ENCODE measurements around the gene ADAMTSL3.
"Not testable (repeated sequence)": the region's sequence is repeated elsewhere in the genome, so short reads cannot be mapped to it uniquely, and the experiment has no call there.

ADAMTSL3 gene

DNA sequence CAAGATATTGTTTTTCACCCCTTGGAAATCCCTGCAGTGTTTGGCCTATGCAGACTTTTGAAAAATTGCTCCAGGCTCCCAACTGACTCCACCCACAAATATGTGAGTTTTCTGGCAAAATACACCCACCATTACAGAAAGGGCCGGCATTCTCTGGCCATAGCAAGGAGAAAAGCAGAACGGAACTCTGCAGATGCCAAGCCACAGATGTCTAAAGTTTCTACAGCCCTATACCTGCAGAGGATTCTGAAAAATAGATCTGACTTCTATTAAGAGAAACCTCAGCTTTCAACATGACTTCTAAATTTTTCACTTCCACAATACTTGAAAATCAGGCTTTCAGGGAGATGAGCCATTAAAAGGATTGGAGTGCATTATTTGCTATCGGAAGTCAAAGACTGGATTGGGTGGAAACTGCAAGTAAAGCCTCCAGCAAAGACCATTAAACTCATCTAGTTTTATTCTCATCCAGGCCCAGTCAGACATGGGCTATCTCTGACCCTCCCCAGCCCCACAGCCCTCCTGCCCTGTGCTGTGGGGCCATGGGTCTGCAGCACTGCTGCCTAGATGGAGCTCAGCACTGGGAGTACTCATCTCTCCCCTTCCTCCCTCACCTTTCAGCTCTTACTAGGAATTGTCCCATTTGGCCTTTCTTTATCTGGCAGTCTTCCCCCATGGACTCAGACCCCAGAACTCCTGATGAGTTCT, 338.6 kb downstream of the ADAMTSL3 start:
- no peak for DNase-seq

DNA sequence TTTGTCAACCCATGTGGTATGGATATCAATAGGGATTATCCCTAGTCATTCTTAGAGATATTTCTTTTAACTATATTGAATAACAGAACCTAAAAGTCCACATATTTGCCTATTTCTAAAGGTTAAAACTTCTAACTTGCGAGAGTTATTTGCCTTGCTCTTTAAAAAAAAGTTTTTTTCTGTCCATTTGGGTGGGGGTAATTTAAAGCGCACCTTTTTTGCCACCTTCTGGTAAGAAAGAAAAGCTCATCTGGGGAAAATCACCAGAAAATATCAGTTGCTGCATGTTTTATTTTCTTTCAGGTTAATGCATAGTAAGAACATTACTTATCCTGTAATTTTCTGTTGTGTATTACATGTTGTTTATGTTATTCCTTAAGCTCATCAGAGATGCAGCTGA, 339.7 kb downstream of the ADAMTSL3 start:
- DNase-seq = no peak

- no peak for DNase-seq
Measured at GRCh38 chr15:83998486-83998885, 344.6 kb downstream of the ADAMTSL3 start.

- no peak for DNase-seq
Measured at GRCh38 chr15:83999396-84000135, 345.6 kb downstream of the ADAMTSL3 start.

GRCh38 chr15:84001037-84001436, 347.1 kb downstream of the ADAMTSL3 start:
- DNase-seq = no peak

DNA sequence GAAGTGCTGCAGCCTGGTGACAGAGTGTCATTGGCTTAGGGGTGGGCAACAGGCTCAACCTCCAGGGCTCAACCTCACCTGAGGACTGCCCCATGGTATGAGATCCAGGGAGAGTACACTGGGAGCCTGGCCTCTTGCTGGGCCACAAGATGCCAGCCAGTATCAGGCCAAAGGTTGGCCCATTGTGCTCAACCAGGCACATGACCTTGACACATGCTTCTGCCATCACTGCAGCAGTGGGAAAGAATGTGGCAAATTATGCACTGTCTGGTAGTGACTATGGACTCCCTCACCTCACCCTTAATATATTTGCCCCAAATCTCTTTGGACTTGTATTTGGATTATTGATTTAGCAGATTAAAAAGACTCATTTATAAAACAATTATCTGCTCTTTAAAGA, 347.7 kb downstream of the ADAMTSL3 start:
- no peak for DNase-seq

- no peak for DNase-seq
Measured at GRCh38 chr15:84003791-84004503, 350.0 kb downstream of the ADAMTSL3 start.

GRCh38 chr15:84006421-84006820, 352.5 kb downstream of the ADAMTSL3 start:
- no peak for DNase-seq

DNA sequence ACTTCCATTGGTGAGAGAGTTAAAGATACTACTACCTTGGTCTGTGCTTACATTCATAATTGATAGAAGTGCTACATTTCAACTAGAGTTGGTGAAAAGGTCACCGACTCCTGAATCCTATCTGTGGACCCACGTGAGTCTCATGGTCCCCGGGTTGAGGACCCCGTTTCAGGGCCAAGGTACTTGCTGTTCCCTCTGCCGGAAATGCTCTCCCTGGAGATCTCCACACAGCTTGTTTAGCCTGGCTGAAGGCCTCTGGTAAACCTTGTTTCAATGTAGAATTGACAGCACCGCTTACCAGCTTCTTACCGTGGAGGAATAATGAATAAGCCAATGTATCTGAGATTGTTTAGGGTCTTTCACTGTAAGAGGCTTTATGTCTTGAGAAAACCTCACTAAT, 355.7 kb downstream of the ADAMTSL3 start:
- DNase-seq = no peak

DNA sequence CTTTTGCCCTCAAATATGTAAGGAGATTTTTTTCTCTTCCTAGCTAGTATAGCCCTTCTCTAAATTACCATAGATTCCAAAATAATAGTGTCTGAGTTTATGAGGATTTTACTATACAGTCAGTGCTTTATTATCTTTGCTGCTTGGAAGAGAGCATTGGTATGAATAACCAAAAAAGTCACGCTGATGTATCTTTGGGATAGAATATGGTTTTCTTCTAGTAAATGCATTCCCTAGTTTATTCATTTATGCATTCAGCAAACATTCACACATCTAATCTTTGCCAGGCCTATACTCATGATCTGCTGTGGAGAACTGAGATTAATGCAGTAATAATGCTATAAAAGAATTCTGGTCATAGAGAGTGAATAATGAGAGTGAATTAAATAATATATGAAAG, 356.3 kb downstream of the ADAMTSL3 start:
- DNase-seq = no peak

GRCh38 chr15:84016371-84016770, 362.4 kb downstream of the ADAMTSL3 start:
- DNase-seq = no peak

DNA sequence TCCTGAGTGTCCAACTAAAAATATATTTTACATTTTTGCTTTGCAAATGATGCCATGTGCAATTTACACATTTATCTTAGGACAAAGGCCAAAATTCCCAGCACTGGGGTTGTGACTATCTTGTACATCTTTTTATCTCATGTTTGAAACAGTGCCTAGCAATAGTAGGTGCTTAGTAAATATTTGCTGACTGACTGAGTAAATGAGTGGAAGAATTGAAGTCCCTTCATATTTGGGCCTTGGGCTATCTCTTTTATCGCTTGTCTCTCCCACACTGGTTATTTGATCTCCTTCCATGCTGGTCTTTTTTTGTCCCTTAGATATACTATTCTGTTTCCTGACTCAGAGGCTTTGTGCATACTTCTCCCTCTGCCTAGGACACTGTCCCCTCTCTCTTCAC, 368.6 kb downstream of the ADAMTSL3 start:
- no peak for DNase-seq

DNA sequence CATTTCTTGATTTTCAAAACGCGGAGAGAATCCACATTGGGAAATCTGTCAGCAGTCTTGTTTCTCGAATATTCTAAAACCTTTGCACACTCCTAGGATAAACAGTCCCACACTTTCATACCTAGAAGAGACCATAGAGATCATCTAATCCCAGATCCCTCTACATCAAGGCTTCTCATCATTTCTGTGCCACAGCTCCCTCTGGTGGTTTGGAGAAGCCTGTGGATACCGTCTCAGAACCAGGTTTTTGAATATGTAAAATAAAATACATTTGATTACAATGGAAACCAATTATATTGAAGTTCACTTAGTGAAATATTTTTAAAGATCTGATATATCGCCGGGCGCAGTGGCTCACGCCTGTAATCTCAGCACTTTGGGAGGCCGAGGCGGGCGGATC, 369.7 kb downstream of the ADAMTSL3 start:
- DNase-seq = no peak

- DNase-seq = no peak
Measured at GRCh38 chr15:84033793-84034553, 380.1 kb downstream of the ADAMTSL3 start.

- DNase-seq = no peak
Measured at GRCh38 chr15:84034578-84035398, 380.9 kb downstream of the ADAMTSL3 start.

DNA sequence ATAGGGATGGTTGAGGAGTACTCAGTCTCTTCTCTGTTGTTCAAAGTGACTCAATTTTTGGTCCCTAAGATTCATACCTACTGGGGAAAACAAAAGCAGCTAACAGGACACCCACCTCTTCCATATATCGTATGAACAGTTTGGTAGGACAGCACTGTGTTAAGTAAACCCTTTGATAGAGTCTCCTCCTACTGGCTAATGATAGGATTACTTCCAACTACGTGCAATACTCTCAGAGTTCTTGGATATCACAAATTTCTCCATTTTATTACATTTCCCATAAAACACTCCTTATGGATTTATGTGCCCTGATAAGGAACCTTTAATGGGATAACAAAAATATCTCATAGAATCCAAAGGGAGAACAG, 381.5 kb downstream of the ADAMTSL3 start:
- no peak for DNase-seq

- no peak for DNase-seq
Measured at GRCh38 chr15:84037301-84037700, 383.4 kb downstream of the ADAMTSL3 start.

DNA sequence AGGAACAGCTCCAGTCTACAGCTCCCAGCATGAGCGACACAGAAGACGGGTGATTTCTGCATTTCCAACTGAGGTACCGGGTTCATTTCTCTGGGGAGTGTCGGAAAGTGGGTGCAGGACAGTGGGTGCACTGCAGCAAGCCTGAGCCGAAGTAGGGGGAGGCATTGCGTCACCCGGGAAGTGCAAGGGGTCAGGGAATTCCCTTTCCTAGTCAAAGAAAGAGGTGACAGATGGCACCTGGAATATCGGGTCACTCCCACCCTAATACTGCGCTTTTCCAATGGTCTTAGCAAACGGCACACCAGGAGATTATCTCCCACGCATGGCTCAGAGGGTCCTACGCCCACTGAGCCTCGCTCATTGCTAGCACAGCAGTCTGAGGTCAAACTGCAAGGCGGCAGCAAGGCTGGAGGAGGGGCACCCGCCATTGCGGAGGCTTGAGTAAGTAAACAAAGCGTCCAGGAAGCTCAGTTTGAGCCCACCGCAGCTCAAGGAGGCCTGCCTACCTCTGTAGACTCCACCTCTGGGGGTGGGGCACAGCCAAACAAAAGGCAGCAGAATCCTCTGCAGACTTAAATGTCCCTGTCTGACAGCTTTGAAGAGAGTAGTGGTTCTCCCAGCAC, 388.6 kb downstream of the ADAMTSL3 start:
- DNase-seq = not testable (repeated sequence)

DNA sequence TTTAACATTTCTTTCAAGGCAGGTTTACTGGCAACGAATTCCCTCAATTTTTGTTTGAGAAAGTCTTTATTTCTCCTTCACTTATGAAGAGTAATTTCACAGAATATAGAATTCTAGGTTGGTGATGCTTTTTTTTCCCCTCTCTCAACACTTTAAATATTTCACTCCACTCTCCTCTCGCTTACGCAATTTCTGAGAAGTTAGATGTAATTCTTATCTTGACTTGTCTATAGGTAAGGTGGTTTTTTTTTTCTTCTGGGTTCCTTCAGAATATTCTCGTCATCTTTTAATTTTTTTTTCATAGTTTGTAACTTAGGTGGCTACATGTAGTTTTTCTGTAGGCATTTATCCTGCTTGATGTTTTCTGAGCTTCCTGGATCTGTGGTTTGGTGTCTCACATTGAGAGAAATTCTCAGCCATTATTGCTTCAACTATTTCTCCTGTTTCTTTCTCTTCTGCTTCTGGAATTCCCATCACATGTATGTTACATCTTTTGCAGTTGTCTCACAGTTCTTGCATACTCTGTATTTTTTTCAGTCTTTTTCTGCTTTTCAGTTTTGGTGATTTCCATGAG, 392.2 kb downstream of the ADAMTSL3 start:
- no peak for DNase-seq

- DNase-seq = not testable (repeated sequence)
Measured at GRCh38 chr15:84049480-84049879, 395.6 kb downstream of the ADAMTSL3 start.

DNA sequence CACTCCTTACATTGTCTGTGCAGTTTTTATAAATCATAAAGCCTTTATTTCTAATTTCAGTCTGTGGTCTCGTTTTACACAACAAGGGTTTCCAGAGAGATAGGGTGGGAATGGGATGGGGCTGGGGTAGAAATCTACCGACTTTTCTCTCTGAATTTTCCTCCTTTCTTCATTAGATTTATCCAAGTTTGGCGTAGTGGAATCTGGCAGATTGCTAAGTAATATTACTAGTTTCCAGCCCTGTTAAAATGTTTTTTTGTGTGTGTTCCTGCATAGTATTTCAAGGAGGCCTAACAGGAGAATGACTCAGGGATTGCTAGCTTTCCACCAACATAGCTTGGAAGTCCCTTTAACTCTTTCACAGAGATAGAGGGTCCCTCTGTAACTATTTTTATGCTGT, 396.2 kb downstream of the ADAMTSL3 start:
- DNase-seq = no peak

All from DMS 273 treated with DMSO at 0.1 percent for 48 hours (cell line).